Measurements from ENCODE around the gene GSTO2.
"Not testable (repeated sequence)": the region's sequence is repeated elsewhere in the genome, so short reads cannot be mapped to it uniquely, and the experiment has no call there.

Gene GSTO2

DNA sequence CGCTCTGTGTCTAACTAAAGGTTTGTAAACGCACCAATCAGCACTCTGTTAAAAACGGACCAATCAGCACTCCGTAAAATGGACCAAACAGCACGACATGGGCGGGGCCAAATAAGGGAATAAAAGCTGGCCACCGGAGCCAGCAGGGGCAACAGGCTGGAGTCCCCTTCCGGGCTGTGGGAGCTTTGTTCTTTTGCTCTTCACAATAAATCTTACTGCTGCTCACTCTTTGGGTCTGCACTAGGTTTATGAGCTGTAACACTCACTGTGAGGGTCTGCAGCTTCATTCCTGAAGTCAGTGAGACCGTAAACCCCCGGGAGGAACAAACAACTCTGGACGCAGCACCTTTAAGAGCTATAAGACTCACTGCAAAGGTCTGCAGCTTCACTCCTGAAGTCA lies 20.1 kb upstream of the GSTO2 start:
- POLR2A ChIA-PET, result not testable (repeated sequence)

DNA sequence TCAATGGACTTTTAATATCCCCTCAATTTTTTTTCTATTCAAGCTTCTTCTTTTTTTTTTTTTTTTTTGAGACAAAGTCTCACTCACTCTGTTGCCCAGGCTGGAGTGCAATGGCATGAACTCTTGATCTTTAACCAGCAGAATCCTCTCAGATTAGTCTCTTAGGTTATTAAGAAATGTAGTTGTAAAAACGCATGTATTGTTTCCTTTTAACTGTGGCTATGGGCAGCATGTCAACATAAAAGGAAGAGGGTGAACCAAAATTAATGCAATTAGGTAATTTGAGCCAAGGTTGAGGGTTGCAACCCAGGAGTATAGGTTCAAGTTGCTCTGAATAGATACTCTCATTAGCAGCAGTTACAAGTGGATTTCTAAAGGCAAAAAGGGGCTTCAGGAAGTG lies 18.6 kb upstream of the GSTO2 start:
- no peak for TF ChIP-seq ZNF423 (tag by site-specific recombination; IDR thresholded peaks at IDR 0.05)
- no peak for TF ChIP-seq ZNF501 (tag by site-specific recombination; IDR thresholded peaks at IDR 0.05)
- TF ChIP-seq, protein P1, sequence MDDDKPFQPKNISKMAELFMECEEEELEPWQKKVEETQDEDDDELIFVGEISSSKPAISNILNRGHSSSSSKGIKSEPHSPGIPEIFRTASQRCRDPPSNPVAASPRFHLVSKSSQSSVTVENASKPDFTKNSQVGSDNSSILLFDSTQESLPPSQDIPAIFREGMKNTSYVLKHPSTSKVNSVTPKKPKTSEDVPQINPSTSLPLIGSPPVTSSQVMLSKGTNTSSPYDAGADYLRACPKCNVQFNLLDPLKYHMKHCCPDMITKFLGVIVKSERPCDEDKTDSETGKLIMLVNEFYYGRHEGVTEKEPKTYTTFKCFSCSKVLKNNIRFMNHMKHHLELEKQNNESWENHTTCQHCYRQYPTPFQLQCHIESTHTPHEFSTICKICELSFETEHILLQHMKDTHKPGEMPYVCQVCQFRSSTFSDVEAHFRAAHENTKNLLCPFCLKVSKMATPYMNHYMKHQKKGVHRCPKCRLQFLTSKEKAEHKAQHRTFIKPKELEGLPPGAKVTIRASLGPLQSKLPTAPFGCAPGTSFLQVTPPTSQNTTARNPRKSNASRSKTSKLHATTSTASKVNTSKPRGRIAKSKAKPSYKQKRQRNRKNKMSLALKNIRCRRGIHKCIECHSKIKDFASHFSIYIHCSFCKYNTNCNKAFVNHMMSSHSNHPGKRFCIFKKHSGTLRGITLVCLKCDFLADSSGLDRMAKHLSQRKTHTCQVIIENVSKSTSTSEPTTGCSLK (tag by site-specific recombination; IDR thresholded peaks at IDR 0.05), result no peak
- TF ChIP-seq ZNF24 (tag by site-specific recombination; IDR thresholded peaks at IDR 0.05), result no peak
- TF ChIP-seq, protein P2, sequence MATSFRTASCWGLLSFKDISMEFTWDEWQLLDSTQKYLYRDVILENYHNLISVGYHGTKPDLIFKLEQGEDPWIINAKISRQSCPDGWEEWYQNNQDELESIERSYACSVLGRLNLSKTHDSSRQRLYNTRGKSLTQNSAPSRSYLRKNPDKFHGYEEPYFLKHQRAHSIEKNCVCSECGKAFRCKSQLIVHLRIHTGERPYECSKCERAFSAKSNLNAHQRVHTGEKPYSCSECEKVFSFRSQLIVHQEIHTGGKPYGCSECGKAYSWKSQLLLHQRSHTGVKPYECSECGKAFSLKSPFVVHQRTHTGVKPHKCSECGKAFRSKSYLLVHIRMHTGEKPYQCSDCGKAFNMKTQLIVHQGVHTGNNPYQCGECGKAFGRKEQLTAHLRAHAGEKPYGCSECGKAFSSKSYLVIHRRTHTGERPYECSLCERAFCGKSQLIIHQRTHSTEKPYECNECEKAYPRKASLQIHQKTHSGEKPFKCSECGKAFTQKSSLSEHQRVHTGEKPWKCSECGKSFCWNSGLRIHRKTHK (tag by site-specific recombination; IDR thresholded peaks at IDR 0.05), result no peak
- no peak for TF ChIP-seq ZBTB20 (tag by site-specific recombination; IDR thresholded peaks at IDR 0.05)
- TF ChIP-seq ZNF302 (tag by site-specific recombination; IDR thresholded peaks at IDR 0.05; ENCODE audit: low read depth), result no peak
- TF ChIP-seq REPIN1 (tag by site-specific recombination; IDR thresholded peaks at IDR 0.05; ENCODE audit: low read depth), result no peak
- no peak for TF ChIP-seq ZFP37 (tag by site-specific recombination; IDR thresholded peaks at IDR 0.05)
- no peak for TF ChIP-seq PRDM1 (tag by site-specific recombination; IDR thresholded peaks at IDR 0.05)
- TF ChIP-seq, protein P3, sequence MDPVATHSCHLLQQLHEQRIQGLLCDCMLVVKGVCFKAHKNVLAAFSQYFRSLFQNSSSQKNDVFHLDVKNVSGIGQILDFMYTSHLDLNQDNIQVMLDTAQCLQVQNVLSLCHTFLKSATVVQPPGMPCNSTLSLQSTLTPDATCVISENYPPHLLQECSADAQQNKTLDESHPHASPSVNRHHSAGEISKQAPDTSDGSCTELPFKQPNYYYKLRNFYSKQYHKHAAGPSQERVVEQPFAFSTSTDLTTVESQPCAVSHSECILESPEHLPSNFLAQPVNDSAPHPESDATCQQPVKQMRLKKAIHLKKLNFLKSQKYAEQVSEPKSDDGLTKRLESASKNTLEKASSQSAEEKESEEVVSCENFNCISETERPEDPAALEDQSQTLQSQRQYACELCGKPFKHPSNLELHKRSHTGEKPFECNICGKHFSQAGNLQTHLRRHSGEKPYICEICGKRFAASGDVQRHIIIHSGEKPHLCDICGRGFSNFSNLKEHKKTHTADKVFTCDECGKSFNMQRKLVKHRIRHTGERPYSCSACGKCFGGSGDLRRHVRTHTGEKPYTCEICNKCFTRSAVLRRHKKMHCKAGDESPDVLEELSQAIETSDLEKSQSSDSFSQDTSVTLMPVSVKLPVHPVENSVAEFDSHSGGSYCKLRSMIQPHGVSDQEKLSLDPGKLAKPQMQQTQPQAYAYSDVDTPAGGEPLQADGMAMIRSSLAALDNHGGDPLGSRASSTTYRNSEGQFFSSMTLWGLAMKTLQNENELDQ (tag by site-specific recombination; IDR thresholded peaks at IDR 0.05; ENCODE audit: low read depth), result no peak
- no peak for TF ChIP-seq ZNF473 (tag by site-specific recombination; IDR thresholded peaks at IDR 0.05)
- no peak for TF ChIP-seq ZFP41 (tag by site-specific recombination; IDR thresholded peaks at IDR 0.05; ENCODE audit: borderline replicate concordance)
- TF ChIP-seq, protein P4, sequence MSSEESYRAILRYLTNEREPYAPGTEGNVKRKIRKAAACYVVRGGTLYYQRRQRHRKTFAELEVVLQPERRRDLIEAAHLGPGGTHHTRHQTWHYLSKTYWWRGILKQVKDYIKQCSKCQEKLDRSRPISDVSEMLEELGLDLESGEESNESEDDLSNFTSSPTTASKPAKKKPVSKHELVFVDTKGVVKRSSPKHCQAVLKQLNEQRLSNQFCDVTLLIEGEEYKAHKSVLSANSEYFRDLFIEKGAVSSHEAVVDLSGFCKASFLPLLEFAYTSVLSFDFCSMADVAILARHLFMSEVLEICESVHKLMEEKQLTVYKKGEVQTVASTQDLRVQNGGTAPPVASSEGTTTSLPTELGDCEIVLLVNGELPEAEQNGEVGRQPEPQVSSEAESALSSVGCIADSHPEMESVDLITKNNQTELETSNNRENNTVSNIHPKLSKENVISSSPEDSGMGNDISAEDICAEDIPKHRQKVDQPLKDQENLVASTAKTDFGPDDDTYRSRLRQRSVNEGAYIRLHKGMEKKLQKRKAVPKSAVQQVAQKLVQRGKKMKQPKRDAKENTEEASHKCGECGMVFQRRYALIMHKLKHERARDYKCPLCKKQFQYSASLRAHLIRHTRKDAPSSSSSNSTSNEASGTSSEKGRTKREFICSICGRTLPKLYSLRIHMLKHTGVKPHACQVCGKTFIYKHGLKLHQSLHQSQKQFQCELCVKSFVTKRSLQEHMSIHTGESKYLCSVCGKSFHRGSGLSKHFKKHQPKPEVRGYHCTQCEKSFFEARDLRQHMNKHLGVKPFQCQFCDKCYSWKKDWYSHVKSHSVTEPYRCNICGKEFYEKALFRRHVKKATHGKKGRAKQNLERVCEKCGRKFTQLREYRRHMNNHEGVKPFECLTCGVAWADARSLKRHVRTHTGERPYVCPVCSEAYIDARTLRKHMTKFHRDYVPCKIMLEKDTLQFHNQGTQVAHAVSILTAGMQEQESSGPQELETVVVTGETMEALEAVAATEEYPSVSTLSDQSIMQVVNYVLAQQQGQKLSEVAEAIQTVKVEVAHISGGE (tag by site-specific recombination; conservative IDR thresholded peaks at IDR 0.05; ENCODE audit: low read depth), result no peak
- TF ChIP-seq, protein P5, sequence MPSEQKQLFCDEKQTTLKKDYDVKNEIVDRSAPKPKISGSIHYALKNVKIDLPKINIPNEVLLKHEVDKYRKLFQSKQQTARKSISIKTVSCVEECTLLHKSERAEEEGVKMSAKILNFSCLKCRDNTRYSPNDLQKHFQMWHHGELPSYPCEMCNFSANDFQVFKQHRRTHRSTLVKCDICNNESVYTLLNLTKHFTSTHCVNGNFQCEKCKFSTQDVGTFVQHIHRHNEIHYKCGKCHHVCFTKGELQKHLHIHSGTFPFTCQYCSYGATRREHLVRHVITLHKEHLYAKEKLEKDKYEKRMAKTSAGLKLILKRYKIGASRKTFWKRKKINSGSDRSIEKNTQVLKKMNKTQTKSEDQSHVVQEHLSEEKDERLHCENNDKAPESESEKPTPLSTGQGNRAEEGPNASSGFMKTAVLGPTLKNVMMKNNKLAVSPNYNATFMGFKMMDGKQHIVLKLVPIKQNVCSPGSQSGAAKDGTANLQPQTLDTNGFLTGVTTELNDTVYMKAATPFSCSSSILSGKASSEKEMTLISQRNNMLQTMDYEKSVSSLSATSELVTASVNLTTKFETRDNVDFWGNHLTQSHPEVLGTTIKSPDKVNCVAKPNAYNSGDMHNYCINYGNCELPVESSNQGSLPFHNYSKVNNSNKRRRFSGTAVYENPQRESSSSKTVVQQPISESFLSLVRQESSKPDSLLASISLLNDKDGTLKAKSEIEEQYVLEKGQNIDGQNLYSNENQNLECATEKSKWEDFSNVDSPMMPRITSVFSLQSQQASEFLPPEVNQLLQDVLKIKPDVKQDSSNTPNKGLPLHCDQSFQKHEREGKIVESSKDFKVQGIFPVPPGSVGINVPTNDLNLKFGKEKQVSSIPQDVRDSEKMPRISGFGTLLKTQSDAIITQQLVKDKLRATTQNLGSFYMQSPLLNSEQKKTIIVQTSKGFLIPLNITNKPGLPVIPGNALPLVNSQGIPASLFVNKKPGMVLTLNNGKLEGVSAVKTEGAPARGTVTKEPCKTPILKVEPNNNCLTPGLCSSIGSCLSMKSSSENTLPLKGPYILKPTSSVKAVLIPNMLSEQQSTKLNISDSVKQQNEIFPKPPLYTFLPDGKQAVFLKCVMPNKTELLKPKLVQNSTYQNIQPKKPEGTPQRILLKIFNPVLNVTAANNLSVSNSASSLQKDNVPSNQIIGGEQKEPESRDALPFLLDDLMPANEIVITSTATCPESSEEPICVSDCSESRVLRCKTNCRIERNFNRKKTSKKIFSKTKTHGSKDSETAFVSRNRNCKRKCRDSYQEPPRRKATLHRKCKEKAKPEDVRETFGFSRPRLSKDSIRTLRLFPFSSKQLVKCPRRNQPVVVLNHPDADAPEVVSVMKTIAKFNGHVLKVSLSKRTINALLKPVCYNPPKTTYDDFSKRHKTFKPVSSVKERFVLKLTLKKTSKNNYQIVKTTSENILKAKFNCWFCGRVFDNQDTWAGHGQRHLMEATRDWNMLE (tag by site-specific recombination; conservative IDR thresholded peaks at IDR 0.05; ENCODE audit: low read depth), result no peak
- TF ChIP-seq ZNF837 (tag by site-specific recombination; IDR thresholded peaks at IDR 0.05), result no peak
- no peak for TF ChIP-seq ZNF404 (tag by site-specific recombination; IDR thresholded peaks at IDR 0.05)
- ChIA-PET POLR2A (interaction anchor here (0.7 kb wide), 1 partner anchor 46 kb away, joined by 4 read pairs; no protein-coding TSS in a partner anchor), CTCF (interaction anchor here (1.6 kb wide), 1 partner anchor 24 kb away, joined by 4 read pairs; no protein-coding TSS in a partner anchor)
- Histone ChIP-seq H3K4me3 (ENCODE audit: low read depth, low read length) (no peak overlapping the region), H3K27ac (ENCODE audit: extremely low read depth, low read depth, low read length) (no peak overlapping the region), H3K9me3 (ENCODE audit: control insufficient read depth, insufficient read depth, low read depth, low read length) (no peaks in the 10 kb centered on the region), H3K4me1 (ENCODE audit: control insufficient read depth, insufficient read depth, low read length) (peaks cover 21% of the 10 kb centered on the region), H3K36me3 (ENCODE audit: control insufficient read depth in 2 of 2, insufficient read depth in 1 of 2, low read length in 2 of 2) (no peaks in the 10 kb centered on the region)

More for the DNA sequence above, 20.1 kb upstream of the GSTO2 start:
- not testable (repeated sequence) for H3K9me3 ChIP-seq (ENCODE audit: control insufficient read depth, insufficient read depth, low read depth, low read length); H3K27ac ChIP-seq (ENCODE audit: extremely low read depth, low read depth, low read length); H3K36me3 ChIP-seq (ENCODE audit: control insufficient read depth in 2 of 2, insufficient read depth in 1 of 2, low read length in 2 of 2); H3K4me3 ChIP-seq (ENCODE audit: low read depth, low read length)
- CTCF ChIA-PET, result interaction anchor here (0.6 to 3.2 kb wide), 3 partner anchors 21 to 43 kb away, joined by 4 to 8 read pairs (median 7); no protein-coding TSS in a partner anchor
- peaks cover 17% of the 10 kb centered on the region for H3K4me1 ChIP-seq (ENCODE audit: control insufficient read depth, insufficient read depth, low read length)
- TF ChIP-seq SP2 (tag by site-specific recombination; IDR thresholded peaks at IDR 0.05), result 0 out of 2 replicates have a peak, but pooled peaks have one; percentile 18
